Smooth muscle cell (in vitro differentiated cells): ENCODE results near the gene F10. TPM values are rescaled to one million over a fixed set of nuclear protein-coding genes. Genes with fewer than 3 reads are reported as not detected.

Experiments
- DNase-seq: peaks from one replicate; lab custom pipeline; 2025; ENCODE audit not compliant: unreplicated experiment; lab: John Stamatoyannopoulos, UW
- H2AFZ ChIP-seq: fragments of 200-600 bp; sonication (generic); 2 replicates; pipeline ENCODE4 v1.6.0; 2016; ENCODE audit warnings: antibody characterized with exemption, low read depth, mild to moderate bottlenecking
- H3F3A ChIP-seq: fragments of 200-600 bp; sonication (generic); 2 replicates; pipeline ENCODE4 v1.6.0; 2017; ENCODE audit warnings: antibody characterized with exemption, low read depth
- H3K27ac ChIP-seq: fragments of 200-600 bp; sonication (generic); 2 replicates; pipeline ENCODE4 v1.5.1; 2016; ENCODE audit warnings: low read depth, mild to moderate bottlenecking
- H3K27me3 ChIP-seq: fragments of 200-600 bp; sonication (generic); 2 replicates; pipeline ENCODE4 v1.6.1; 2016; ENCODE audit warnings: low read depth, mild to moderate bottlenecking
- H3K36me3 ChIP-seq: fragments of 200-600 bp; sonication (generic); 2 replicates; pipeline ENCODE4 v1.5.1; 2016; ENCODE audit warnings: low read depth
- H3K4me1 ChIP-seq: fragments of 200-600 bp; sonication (generic); 2 replicates; pipeline ENCODE4 v1.5.1; 2016; ENCODE audit warnings: low read depth
- H3K4me2 ChIP-seq: fragments of 200-600 bp; sonication (generic); 2 replicates; pipeline ENCODE4 v1.6.0; 2016; ENCODE audit warnings: mild to moderate bottlenecking
- H3K4me3 ChIP-seq: fragments of 200-600 bp; sonication (generic); 2 replicates; pipeline ENCODE4 v1.5.1; 2016; ENCODE audit warnings: mild to moderate bottlenecking
- H3K79me2 ChIP-seq: fragments of 200-600 bp; sonication (generic); 2 replicates; pipeline ENCODE4 v1.6.0; 2016; ENCODE audit warnings: low read depth, mild to moderate bottlenecking
- H3K9ac ChIP-seq: fragments of 200-600 bp; sonication (generic); 2 replicates; pipeline ENCODE4 v1.6.0; 2016; ENCODE audit warnings: low read depth
- H3K9me3 ChIP-seq: fragments of 200-600 bp; sonication (generic); replicated peaks from 2 replicates; pipeline ENCODE4 v1.5.1; 2016; ENCODE audit warnings: low read depth
- H4K20me1 ChIP-seq: fragments of 200-600 bp; sonication (generic); 2 replicates; pipeline ENCODE4 v1.6.0; 2016; ENCODE audit warnings: low read depth
- CTCF ChIP-seq: fragments of 200-600 bp; sonication (generic); IDR thresholded peaks from 2 replicates; pipeline ENCODE4 v1.5.1; 2017; ENCODE audit warnings: borderline replicate concordance, mild to moderate bottlenecking, antibody characterized with exemption; ENCODE audit not compliant: insufficient read depth, poor library complexity, severe bottlenecking
- WGBS: methylation state at CpG from one replicate; pipeline ENCODE4 v1.1.7; 2016; ENCODE audit warnings: low lambda C conversion rate; 5-methylcytosine and 5-hydroxymethylcytosine counted together
- polyA plus RNA-seq: library from polyadenylated mRNA; unstranded; fragments of >200 nt; fragmentation: Nextera tagmentation; extraction: Ambion mirVana; gene quantifications from 2 replicates; pipeline ENCODE4 v1.2.1, GENCODE V29; 2016
- total RNA-seq: library from RNA; depleted of rRNA; stranded (reverse); fragments of >200 nt; gene quantifications from 2 replicates; pipeline ENCODE4 v1.2.3, GENCODE V29; 2014

The F10 gene
- total and polyA plus RNA-seq, 2 experiments from 2014 or later, result 17.1 to 43.7 TPM

- Histone ChIP-seq H3K36me3 (no peaks in the 10 kb centered on the region), H3K4me3 (no peak overlapping the region), H3F3A (no peaks in the 10 kb centered on the region), H3K4me1 (no peaks in the 10 kb centered on the region), H3K27ac (no peak overlapping the region), H3K9ac (no peak overlapping the region), H3K27me3 (peaks cover 5% of the 10 kb centered on the region), H3K9me3 (no peaks in the 10 kb centered on the region), H4K20me1 (no peaks in the 10 kb centered on the region), H3K4me2 (no peak overlapping the region), H3K79me2 (no peaks in the 10 kb centered on the region), H2AFZ (no peak overlapping the region)
- DNase-seq, result no peak
- 94% methylated on average over 8 of the region's 8 CpGs for WGBS
- TF ChIP-seq CTCF, result no peak
Observed at GRCh38 chr13:113113846-113114271, 8.7 kb upstream of the F10 start.

GRCh38 chr13:113114511-113115362 is 7.9 kb upstream of the F10 start:
- DNase-seq, result no peak
- no peak overlapping the region for H3K4me3 ChIP-seq
- H2AFZ ChIP-seq, result no peak overlapping the region
- H3K79me2 ChIP-seq, result no peaks in the 10 kb centered on the region
- no peak overlapping the region for H3K9ac ChIP-seq
- H3K27ac ChIP-seq, result no peak overlapping the region
- no peaks in the 10 kb centered on the region for H3K4me1 ChIP-seq
- no peak overlapping the region for H3K4me2 ChIP-seq
- H3F3A ChIP-seq, result no peaks in the 10 kb centered on the region
- no peaks in the 10 kb centered on the region for H3K9me3 ChIP-seq
- no peak for TF ChIP-seq CTCF
- no peaks in the 10 kb centered on the region for H3K36me3 ChIP-seq
- H4K20me1 ChIP-seq, result no peaks in the 10 kb centered on the region
- 96% methylated on average over 17 of the region's 17 CpGs for WGBS
- peaks cover 3% of the 10 kb centered on the region for H3K27me3 ChIP-seq

GRCh38 chr13:113115363-113116205 is 7.0 kb upstream of the F10 start:
- H3K9me3 ChIP-seq, result no peaks in the 10 kb centered on the region
- H3K4me3 ChIP-seq, result no peak overlapping the region
- H3K9ac ChIP-seq, result no peak overlapping the region
- H3K27ac ChIP-seq, result no peak overlapping the region
- WGBS, result 94% methylated on average over 21 of the region's 21 CpGs
- no peaks in the 10 kb centered on the region for H3K36me3 ChIP-seq
- H3K4me2 ChIP-seq, result no peak overlapping the region
- no peaks in the 10 kb centered on the region for H3K79me2 ChIP-seq
- H3K4me1 ChIP-seq, result no peaks in the 10 kb centered on the region
- H4K20me1 ChIP-seq, result no peaks in the 10 kb centered on the region
- H3K27me3 ChIP-seq, result no peaks in the 10 kb centered on the region
- no peak overlapping the region for H2AFZ ChIP-seq
- DNase-seq, result no peak
- no peaks in the 10 kb centered on the region for H3F3A ChIP-seq
- no peak for TF ChIP-seq CTCF
